CD4-positive, alpha-beta T cell (primary cell): ENCODE measurements around the gene PLCL1. TPM values are rescaled to one million over a fixed set of nuclear protein-coding genes. Genes with fewer than 3 reads are reported as not detected.

Experiments
- ATAC-seq: fragments of 200-7000 bp; cut with Tn5 transposase; one replicate; pipeline ENCODE4 v1.10.0; 2022; ENCODE audit warnings: mild to moderate bottlenecking; ENCODE audit not compliant: poor library complexity
- CTCF ChIA-PET: fragments of 350-600 bp; sonication (Branson Sonifier 250); formaldehyde crosslinking; loops from one replicate; lab custom pipeline; 2021; ENCODE audit warnings: antibody characterized with exemption, inconsistent platforms; lab: Charles Lee
- POLR2A ChIA-PET: fragments of 350-600 bp; sonication (Branson Sonifier 250); formaldehyde crosslinking; loops from one replicate; lab custom pipeline; 2021; ENCODE audit warnings: antibody characterized with exemption, inconsistent platforms; lab: Charles Lee
- DNase-seq, 14 experiments: peaks; one replicate each; pipeline ENCODE4 v3.0.0-alpha.2; 2013 to 2020; ENCODE audit warnings: mixed read lengths in 2 of 14
- H3K27ac ChIP-seq, 2 donors: one replicate each; pipeline versions ENCODE4 v1.5.1 to v1.7.0; 2013; ENCODE audit warnings: low read length in 2 of 2, low read depth in 1 of 2, mild to moderate bottlenecking in 1 of 2
- H3K27me3 ChIP-seq, 2 experiments: 1 replicate in 1 of 2; 2 replicates in 1 of 2; pipeline versions ENCODE4 v1.6.1 to v1.7.0; 2013; ENCODE audit warnings: low read length in 2 of 2, control low read depth in 1 of 2, mild to moderate bottlenecking in 1 of 2, moderate library complexity in 1 of 2; ENCODE audit not compliant: insufficient read depth in 2 of 2, control insufficient read depth in 1 of 2
- H3K36me3 ChIP-seq: one replicate; pipeline ENCODE4 v1.6.1; 2013; ENCODE audit warnings: low read length, control low read depth; ENCODE audit not compliant: insufficient read depth
- H3K4me1 ChIP-seq: one replicate; pipeline ENCODE4 v1.6.1; 2013; ENCODE audit warnings: low read length, control low read depth; ENCODE audit not compliant: insufficient read depth
- H3K4me3 ChIP-seq: one replicate; pipeline ENCODE4 v1.5.1; 2013; ENCODE audit warnings: mild to moderate bottlenecking, low read length, moderate library complexity
- H3K9me3 ChIP-seq, 2 experiments: 1 replicate in 1 of 2; 2 replicates in 1 of 2; pipeline versions ENCODE4 v1.6.1 to v1.7.0; 2013; ENCODE audit warnings: low read length in 2 of 2, mild to moderate bottlenecking in 2 of 2, control low read depth in 1 of 2, moderate library complexity in 1 of 2; ENCODE audit not compliant: control insufficient read depth in 1 of 2, insufficient read depth in 1 of 2
- H3K27ac Mint-ChIP-seq: one replicate; pipeline ENCODE4 v1.8.0; 2020; ENCODE audit warnings: mixed read lengths
- H3K27me3 Mint-ChIP-seq: one replicate; pipeline ENCODE4 v1.8.0; 2021; ENCODE audit warnings: mixed read lengths
- H3K36me3 Mint-ChIP-seq: one replicate; pipeline ENCODE4 v1.8.0; 2021; ENCODE audit warnings: low read depth, mixed read lengths
- H3K4me1 Mint-ChIP-seq: one replicate; pipeline ENCODE4 v1.8.0; 2021; ENCODE audit warnings: low read depth, mixed read lengths
- H3K4me3 Mint-ChIP-seq: one replicate; pipeline ENCODE4 v1.8.0; 2020; ENCODE audit warnings: mild to moderate bottlenecking, mixed read lengths
- H3K9me3 Mint-ChIP-seq: one replicate; pipeline ENCODE4 v1.8.0; 2020; ENCODE audit warnings: mixed read lengths
- CTCF ChIP-seq: fragments of 200-600 bp; IDR thresholded peaks from one replicate; pipeline ENCODE4 v1.8.0; 2022; ENCODE audit warnings: antibody characterized with exemption, mild to moderate bottlenecking
- intact Hi-C, 2 experiments: fragments of 100-400 bp; cut with DNase I in 1 of 2; cut with micrococcal nuclease in 1 of 2; formaldehyde crosslinking; loops; one replicate each; pipeline versions ENCODE4 v1.15.1 to v1.9.0; 2023 to 2025; cut with DNase I, micrococcal nuclease
- total RNA-seq, 174 experiments: library from RNA in 2 of 174; stranded (reverse) in 2 of 174; gene quantifications; one replicate each; pipeline ENCODE4 v1.2.3 and lab custom pipeline; 2021 to 2026

Gene PLCL1
- total RNA-seq, 2 experiments from 2014 or later: 27.0 to 28.3 TPM

DNA sequence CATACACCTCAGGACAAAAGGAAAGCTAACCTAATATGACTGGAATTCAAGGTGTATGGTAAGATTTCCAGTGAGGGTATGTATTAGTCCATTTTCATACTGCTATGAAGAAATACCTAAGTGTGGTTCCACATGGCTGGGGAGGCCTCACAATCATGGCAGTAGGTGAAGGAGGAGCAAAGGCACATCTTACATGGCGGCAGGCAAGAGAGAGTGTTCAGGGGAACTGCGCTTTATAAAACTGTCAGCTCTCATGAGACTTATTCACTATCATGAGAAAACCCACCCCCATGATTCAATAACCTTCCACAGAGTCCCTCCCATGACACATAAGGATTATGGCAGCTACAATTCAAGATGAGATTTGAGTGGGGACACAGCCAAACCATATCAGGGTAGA, 186.0 kb downstream of the PLCL1 start:
- H3K27ac ChIP-seq: no peak overlapping the region
- no peak for TF ChIP-seq CTCF
- no peaks in the 10 kb centered on the region for H3K27me3 Mint-ChIP-seq
- peaks cover 52% of the 10 kb centered on the region for H3K4me1 Mint-ChIP-seq
- H3K4me1 ChIP-seq: peaks cover 10% of the 10 kb centered on the region
- H3K36me3 Mint-ChIP-seq: peaks cover 30% of the 10 kb centered on the region
- H3K4me3 ChIP-seq: no peak overlapping the region
- POLR2A ChIA-PET: no interaction called here
- intact Hi-C loops: loop anchor here in 1 of 2 experiments (10.0 kb wide), 1 partner anchor 156 kb away; no protein-coding TSS in a partner anchor
- no peak overlapping the region for H3K4me3 Mint-ChIP-seq
- DNase-seq: no peak
- H3K9me3 ChIP-seq: no peaks in the 10 kb centered on the region
- no peak for ATAC-seq
- CTCF ChIA-PET: no interaction called here
- H3K9me3 Mint-ChIP-seq: peaks cover 2% of the 10 kb centered on the region
- H3K36me3 ChIP-seq: no peaks in the 10 kb centered on the region
- no peaks in the 10 kb centered on the region for H3K27me3 ChIP-seq
- H3K27ac Mint-ChIP-seq: no peak overlapping the region

DNA sequence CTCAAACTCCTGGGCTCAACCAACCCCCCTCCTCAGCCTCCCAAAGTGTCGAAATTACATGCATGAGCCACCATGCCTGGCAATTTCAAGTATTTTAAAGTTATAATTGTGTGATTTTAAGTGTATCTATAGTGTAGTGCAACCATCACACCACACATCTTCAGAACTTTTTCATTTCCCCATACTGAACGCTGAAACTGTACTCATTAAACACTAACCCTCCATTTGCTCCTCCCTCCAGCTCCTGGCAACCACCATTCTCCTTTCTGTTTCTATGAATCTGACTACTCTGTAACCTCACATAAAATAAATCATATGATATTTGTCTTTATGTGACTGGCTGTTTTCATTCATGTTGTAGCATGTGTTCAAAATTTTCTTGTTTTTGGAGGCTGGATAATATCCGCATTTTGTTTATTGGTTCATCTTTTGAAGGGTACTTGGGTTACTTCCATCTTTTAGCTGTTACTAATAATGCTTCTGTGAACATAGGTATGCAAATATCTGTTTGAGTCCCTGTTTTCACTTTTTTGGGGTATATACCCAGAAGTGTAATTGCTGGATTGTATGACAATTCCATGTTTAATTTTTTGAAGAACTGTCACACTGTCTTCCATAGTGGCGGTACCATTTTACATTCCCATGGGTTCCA, 188.2 kb downstream of the PLCL1 start:
- peaks cover 33% of the 10 kb centered on the region for H3K36me3 Mint-ChIP-seq
- Histone ChIP-seq H3K4me1 (peaks cover 28% of the 10 kb centered on the region), H3K36me3 (no peaks in the 10 kb centered on the region), H3K9me3 (no peaks in the 10 kb centered on the region), H3K27ac (no peak overlapping the region), H3K4me3 (no peak overlapping the region), H3K27me3 (no peaks in the 10 kb centered on the region)
- DNase-seq: no peak
- H3K27me3 Mint-ChIP-seq: no peaks in the 10 kb centered on the region
- TF ChIP-seq CTCF: no peak
- CTCF ChIA-PET: interaction anchor here (1.1 kb wide), 1 partner anchor 11 kb away, joined by 3 read pairs; no protein-coding TSS in a partner anchor
- no peak for ATAC-seq
- H3K4me1 Mint-ChIP-seq: peaks cover 63% of the 10 kb centered on the region
- POLR2A ChIA-PET: no interaction called here
- no peak overlapping the region for H3K4me3 Mint-ChIP-seq
- intact Hi-C loops: loop anchor here in 1 of 2 experiments (10.0 kb wide), 1 partner anchor 158 kb away; no protein-coding TSS in a partner anchor
- H3K9me3 Mint-ChIP-seq: peaks cover 2% of the 10 kb centered on the region
- no peak overlapping the region for H3K27ac Mint-ChIP-seq

DNA sequence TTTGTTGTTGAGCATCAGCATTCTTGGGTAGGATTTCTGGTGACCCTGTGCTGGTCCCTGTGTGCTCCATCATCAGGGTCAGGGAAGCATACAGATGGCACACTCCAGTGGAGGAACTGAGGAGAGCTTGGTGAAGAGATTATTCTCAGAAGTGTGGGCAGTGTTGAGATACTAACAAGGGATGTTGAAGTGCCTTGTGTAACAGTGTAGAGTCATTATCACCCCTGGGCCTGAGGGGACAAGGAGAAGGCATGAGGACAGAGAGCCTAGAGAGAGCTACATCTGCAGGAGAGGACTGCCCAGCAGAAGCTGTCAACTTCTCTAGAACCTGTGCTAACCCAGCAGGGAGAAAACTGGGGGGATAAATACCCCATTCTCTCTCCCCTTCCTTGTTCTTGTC, 189.0 kb downstream of the PLCL1 start:
- POLR2A ChIA-PET: no interaction called here
- CTCF ChIA-PET: interaction anchor here (1.1 kb wide), 1 partner anchor 10 kb away, joined by 3 read pairs; no protein-coding TSS in a partner anchor
- no peak overlapping the region for H3K27ac Mint-ChIP-seq
- peaks cover 28% of the 10 kb centered on the region for H3K4me1 ChIP-seq
- no peaks in the 10 kb centered on the region for H3K9me3 ChIP-seq
- no peaks in the 10 kb centered on the region for H3K36me3 ChIP-seq
- H3K9me3 Mint-ChIP-seq: peaks cover 2% of the 10 kb centered on the region
- TF ChIP-seq CTCF: no peak
- H3K27ac ChIP-seq: no peak overlapping the region
- ATAC-seq: no peak
- H3K4me1 Mint-ChIP-seq: peaks cover 66% of the 10 kb centered on the region
- intact Hi-C loops: loop anchor here in 1 of 2 experiments (10.0 kb wide), 1 partner anchor 159 kb away; no protein-coding TSS in a partner anchor
- no peak overlapping the region for H3K4me3 ChIP-seq
- H3K4me3 Mint-ChIP-seq: no peak overlapping the region
- DNase-seq: no peak
- H3K27me3 Mint-ChIP-seq: no peaks in the 10 kb centered on the region
- peaks cover 29% of the 10 kb centered on the region for H3K36me3 Mint-ChIP-seq
- no peaks in the 10 kb centered on the region for H3K27me3 ChIP-seq
